Stomach (tissue), 4 donors: ENCODE results near the gene TPPP3.

Source experiments
- CTCF ChIP-seq, 7 experiments: fragments of 450-650 bp in 4 of 7; fragments of 200-600 bp in 3 of 7; sonication (generic) in 3 of 7; IDR thresholded peaks; one replicate each; pipeline ENCODE4 v1.5.1; 2016 to 2019; ENCODE audit warnings: antibody characterized with exemption in 7 of 7, control low read depth in 2 of 7, mild to moderate bottlenecking in 1 of 7
- EP300 ChIP-seq: sonication (generic); formaldehyde crosslinking; IDR thresholded peaks from one replicate; pipeline ENCODE4 v1.6.1; 2017; ENCODE audit warnings: antibody characterized with exemption
- POLR2A ChIP-seq, 4 donors: fragments of 450-650 bp; IDR thresholded peaks; one replicate each; pipeline ENCODE4 v1.6.1; 2016; ENCODE audit warnings: antibody characterized with exemption in 4 of 4, control low read depth in 2 of 4, mild to moderate bottlenecking in 1 of 4, moderate library complexity in 1 of 4
- POLR2AphosphoS5 ChIP-seq, 3 donors: sonication (generic); formaldehyde crosslinking; IDR thresholded peaks; one replicate each; pipeline ENCODE4 v1.6.1; 2016; ENCODE audit warnings: antibody characterized with exemption in 3 of 3

DNA sequence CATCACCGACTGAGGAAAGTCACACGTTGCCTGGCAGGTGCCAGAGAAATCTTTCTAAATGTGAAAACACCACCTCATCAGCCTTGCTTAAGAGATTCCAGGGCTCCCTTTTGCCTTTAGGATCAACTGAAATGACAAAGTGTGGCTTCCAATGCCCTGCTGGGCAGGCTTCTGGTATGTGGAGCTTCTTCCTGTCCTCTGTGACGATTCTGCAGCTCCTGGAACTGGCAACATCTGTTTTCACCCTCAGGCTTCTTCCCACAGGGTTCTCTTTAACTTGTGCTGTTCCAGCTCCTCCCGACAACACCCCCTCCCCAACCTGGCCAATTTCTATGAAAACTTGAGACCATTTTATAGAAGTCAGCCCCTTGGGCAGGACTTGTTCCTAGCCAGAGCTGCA lies 27.7 kb upstream of the TPPP3 start:
- TF ChIP-seq CTCF (IDR thresholded peaks at IDR 0.05) (no peak), POLR2A (IDR thresholded peaks at IDR 0.05) (no peak), EP300 (no peak), POLR2AphosphoS5 (IDR thresholded peaks at IDR 0.05) (no peak)
